Measurements from ENCODE around the gene RRAD. TPM values are rescaled to one million over a fixed set of nuclear protein-coding genes. Genes with fewer than 3 reads are reported as not detected.
A peak's percentile ranks its signal among the peaks of the same experiment; 100 is the strongest.

Gene RRAD
- total and polyA plus RNA-seq, 11 donors: 57.5 to 298 (median 152) TPM

DNA sequence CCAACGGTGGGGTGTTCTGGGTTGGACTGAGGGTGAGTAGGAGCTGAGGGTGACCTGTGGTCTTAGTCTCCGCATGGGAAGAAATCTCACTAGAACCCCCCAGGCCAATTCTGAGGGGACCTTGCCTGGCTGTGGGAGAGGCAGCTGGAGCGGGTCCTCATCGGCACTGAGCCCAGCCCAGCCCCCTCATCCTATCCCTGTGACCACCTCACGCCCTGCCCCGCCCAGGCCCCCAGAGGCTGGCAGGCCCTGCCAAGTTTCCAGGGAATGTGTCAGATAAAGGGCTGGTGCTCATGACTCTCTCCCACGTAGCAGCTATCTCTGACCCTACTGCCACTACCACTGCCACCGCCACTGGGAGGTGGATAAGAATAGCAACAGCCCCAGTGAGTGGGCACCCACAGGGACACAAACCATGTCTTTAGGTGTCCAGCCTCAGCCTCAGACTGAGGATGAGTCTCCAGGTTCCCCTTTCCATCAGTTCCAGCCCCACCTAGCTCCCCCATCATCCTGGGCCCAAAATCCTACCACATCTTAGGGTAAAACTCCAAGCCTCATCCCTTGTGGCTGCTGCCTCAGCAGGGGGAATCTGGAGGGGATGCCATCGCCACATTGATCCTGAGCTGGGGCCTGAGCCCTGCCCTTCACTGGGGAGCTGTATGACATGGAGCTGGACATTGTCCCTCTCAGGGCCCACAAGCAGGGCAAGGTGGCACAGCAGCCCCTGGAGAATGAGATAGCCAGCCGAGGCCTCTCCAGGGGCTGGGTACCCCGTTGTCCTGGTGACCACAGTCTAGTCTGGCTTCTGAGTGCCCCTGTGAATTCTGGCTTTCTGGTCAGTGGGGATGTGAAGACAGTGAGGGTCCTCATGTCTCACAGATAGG, 21.5 kb downstream of the RRAD start:
- H3K9me3 ChIP-seq: no peaks in the 10 kb centered on the region
- 44 to 52% (median 47%) methylated on average over 6 to 11 of the region's 11 CpGs for WGBS, 4 donors
- no peaks in the 10 kb centered on the region for H3K36me3 ChIP-seq
- H3K4me3 ChIP-seq: peak overlapping the region in 11 of 12 donors; percentile 12 to 58 (median 46)
- TF ChIP-seq, protein P1, sequence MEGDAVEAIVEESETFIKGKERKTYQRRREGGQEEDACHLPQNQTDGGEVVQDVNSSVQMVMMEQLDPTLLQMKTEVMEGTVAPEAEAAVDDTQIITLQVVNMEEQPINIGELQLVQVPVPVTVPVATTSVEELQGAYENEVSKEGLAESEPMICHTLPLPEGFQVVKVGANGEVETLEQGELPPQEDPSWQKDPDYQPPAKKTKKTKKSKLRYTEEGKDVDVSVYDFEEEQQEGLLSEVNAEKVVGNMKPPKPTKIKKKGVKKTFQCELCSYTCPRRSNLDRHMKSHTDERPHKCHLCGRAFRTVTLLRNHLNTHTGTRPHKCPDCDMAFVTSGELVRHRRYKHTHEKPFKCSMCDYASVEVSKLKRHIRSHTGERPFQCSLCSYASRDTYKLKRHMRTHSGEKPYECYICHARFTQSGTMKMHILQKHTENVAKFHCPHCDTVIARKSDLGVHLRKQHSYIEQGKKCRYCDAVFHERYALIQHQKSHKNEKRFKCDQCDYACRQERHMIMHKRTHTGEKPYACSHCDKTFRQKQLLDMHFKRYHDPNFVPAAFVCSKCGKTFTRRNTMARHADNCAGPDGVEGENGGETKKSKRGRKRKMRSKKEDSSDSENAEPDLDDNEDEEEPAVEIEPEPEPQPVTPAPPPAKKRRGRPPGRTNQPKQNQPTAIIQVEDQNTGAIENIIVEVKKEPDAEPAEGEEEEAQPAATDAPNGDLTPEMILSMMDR (IDR thresholded peaks at IDR 0.05): no peak
- TF ChIP-seq POLR2A (IDR thresholded peaks at IDR 0.05): peak in 1 of 2 donors; percentile 83
- intact Hi-C loops (cut with DNase I): loop anchor here in 6 of 10 donors (1.0 to 2.0 kb wide), 4 partner anchors 20 to 23 kb away; partner anchors contain the start of gene RRAD (in 4 of the 6)
- H3K27me3 ChIP-seq: no peaks in the 10 kb centered on the region
- DNase-seq: peak; percentile 83 to 93 (median 84)
- H3K27ac ChIP-seq: peak overlapping the region; percentile 77 to 100 (median 96)
- peaks cover 0 to 91% (median 57%) of the 10 kb centered on the region in 12 donors for H3K4me1 ChIP-seq
- ATAC-seq: peak; percentile 68 to 77 (median 74)

DNA sequence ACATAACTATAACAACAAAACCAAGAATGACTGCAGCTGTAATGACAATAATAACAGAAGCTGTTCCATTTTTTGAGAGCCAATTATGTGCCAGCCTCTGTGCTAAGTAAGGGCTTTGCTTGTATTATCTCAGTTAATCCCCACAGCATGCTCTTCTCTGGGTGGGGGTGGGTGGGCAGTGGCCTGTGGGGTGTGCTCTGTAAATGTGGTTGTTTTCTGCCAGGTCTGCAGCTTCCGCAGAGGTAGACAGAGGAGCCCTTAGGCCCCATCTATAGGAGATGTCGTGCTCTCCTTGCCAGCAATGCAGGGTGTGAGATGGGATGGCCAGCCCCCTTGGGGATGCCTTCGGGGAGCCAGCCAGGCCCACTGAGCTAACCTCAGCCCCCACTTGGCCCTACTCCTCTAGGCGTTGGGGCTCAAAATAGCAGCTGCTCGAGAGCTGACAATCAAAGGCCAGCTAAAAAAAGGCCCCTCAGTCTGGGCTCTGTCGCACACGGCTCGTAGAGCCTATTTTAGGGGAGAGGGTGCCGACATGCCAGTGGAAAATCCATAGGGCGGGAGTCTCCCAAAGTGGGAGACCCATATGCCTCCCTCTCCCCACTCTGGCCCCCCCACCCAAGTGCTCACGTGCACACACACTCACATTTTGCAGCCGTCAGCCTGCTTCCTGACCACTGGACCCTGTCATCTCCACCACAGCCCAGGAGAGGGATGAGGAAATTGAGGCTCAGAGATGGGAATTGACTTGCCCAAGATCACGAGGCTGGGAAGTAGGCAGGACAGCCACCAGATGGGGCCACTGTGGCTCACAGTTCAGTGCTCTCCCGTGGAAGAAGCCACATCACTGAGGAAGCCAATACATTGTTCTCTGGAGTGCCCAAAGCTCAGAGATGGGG, 22.4 kb downstream of the RRAD start:
- WGBS, 4 donors: 31 to 38% (median 33%) methylated on average over 6 to 14 of the region's 14 CpGs
- Histone ChIP-seq H3K9me3 (no peaks in the 10 kb centered on the region), H3K36me3 (no peaks in the 10 kb centered on the region), H3K4me3 (peak overlapping the region in 4 of 12 donors; percentile 7 to 49 (median 19)), H3K4me1 (peaks cover 0 to 97% (median 59%) of the 10 kb centered on the region in 12 donors), H3K27ac (peak overlapping the region; percentile 72 to 100 (median 96)), H3K27me3 (no peaks in the 10 kb centered on the region)
- TF ChIP-seq, protein P1 (IDR thresholded peaks at IDR 0.05): peak in 4 of 12 donors; percentile 4 to 34 (median 20)
- peak in 1 of 2 donors; percentile 54 for TF ChIP-seq POLR2A (IDR thresholded peaks at IDR 0.05)
- DNase-seq: peak in 4 of 5 donors; percentile 76 to 90 (median 82)
- ATAC-seq: peak; percentile 40 to 60 (median 54)
- intact Hi-C loops (cut with DNase I): loop anchor here in 6 of 10 donors (1.0 to 2.0 kb wide), 4 partner anchors 20 to 23 kb away; partner anchors contain the start of gene RRAD (in 4 of the 6)

DNA sequence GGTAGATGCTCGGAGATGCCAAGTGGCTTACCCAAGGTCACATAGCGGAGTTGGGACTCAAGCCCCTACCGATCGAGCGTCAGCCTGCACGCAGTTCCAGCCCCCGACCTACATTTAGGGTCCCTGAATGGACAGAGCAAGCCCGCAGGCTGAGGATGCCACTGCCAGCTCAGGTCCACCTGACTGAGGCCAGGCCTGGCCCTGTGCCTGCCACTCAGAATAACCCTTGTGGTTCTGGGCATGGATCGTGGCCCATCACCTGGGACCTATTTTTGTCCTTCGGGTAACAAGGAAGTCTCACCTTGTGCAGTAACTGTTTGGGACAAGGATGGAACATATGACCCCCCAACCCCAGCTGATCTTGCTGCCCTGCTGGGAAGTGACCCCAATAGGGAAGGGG, 23.7 kb downstream of the RRAD start:
- TF ChIP-seq, protein P1 (IDR thresholded peaks at IDR 0.05): no peak
- H3K9me3 ChIP-seq: no peaks in the 10 kb centered on the region
- DNase-seq (peak in 4 of 5 donors; percentile 57 to 82 (median 74)), ATAC-seq (peak in 2 of 4 donors; percentile 1 to 3)
- no peaks in the 10 kb centered on the region for H3K36me3 ChIP-seq
- no peaks in the 10 kb centered on the region for H3K27me3 ChIP-seq
- intact Hi-C loops (cut with DNase I): loop anchor here in 2 of 10 donors (2.0 kb wide), 1 partner anchor 23 kb away; the partner anchor contains the start of gene RRAD (in 2 of the 2)
- H3K4me1 ChIP-seq: peaks cover 0 to 86% (median 54%) of the 10 kb centered on the region in 12 donors
- WGBS, 4 donors: 39 to 60% (median 58%) methylated on average over 9 to 10 of the region's 10 CpGs
- no peak overlapping the region for H3K4me3 ChIP-seq
- H3K27ac ChIP-seq: peak overlapping the region; percentile 78 to 100 (median 96)

Measured in heart left ventricle (tissue), 16 donors.